ENCODE results near the gene TRIL.
A peak's percentile ranks its signal among the peaks of the same experiment; 100 is the strongest.

Gene TRIL

GRCh38 chr7:28921822-28922221 lies 36.3 kb downstream of the TRIL start:
- TF ChIP-seq, protein P1, sequence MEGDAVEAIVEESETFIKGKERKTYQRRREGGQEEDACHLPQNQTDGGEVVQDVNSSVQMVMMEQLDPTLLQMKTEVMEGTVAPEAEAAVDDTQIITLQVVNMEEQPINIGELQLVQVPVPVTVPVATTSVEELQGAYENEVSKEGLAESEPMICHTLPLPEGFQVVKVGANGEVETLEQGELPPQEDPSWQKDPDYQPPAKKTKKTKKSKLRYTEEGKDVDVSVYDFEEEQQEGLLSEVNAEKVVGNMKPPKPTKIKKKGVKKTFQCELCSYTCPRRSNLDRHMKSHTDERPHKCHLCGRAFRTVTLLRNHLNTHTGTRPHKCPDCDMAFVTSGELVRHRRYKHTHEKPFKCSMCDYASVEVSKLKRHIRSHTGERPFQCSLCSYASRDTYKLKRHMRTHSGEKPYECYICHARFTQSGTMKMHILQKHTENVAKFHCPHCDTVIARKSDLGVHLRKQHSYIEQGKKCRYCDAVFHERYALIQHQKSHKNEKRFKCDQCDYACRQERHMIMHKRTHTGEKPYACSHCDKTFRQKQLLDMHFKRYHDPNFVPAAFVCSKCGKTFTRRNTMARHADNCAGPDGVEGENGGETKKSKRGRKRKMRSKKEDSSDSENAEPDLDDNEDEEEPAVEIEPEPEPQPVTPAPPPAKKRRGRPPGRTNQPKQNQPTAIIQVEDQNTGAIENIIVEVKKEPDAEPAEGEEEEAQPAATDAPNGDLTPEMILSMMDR (IDR thresholded peaks at IDR 0.05; ENCODE audit: insufficient read depth, low read length, missing control alignments): peak; percentile 78
- ChIA-PET CTCF (interaction anchor here (0.6 to 31.0 kb wide), 51 partner anchors 10 to 1726 kb away, joined by 3 to 1392 read pairs (median 4); partner anchors contain the start of genes CREB5 and TRIL), POLR2A (interaction anchor here (1.0 kb wide), 1 partner anchor 185 kb away, joined by 6 read pairs; no protein-coding TSS in a partner anchor)

GRCh38 chr7:28920424-28920823 lies 37.7 kb downstream of the TRIL start:
- TF ChIP-seq, protein P1 (IDR thresholded peaks at IDR 0.05; ENCODE audit: insufficient read depth, low read length, missing control alignments): no peak
- POLR2A ChIA-PET: no interaction called here
- CTCF ChIA-PET: interaction anchor here (0.7 to 31.0 kb wide), 15 partner anchors 9 to 533 kb away, joined by 3 to 1392 read pairs (median 10); partner anchors contain the start of genes CREB5 and TRIL
- DNase-seq (ENCODE audit: low read depth, low spot score): no peak
- no peak overlapping the region for H3K4me3 ChIP-seq (ENCODE audit: low read depth, low read length)

More at GRCh38 chr7:28921822-28922221, 36.3 kb downstream of the TRIL start:
- no peak for DNase-seq (ENCODE audit: low read depth, low spot score)
- H3K4me3 ChIP-seq (ENCODE audit: low read depth, low read length): no peak overlapping the region

DNA sequence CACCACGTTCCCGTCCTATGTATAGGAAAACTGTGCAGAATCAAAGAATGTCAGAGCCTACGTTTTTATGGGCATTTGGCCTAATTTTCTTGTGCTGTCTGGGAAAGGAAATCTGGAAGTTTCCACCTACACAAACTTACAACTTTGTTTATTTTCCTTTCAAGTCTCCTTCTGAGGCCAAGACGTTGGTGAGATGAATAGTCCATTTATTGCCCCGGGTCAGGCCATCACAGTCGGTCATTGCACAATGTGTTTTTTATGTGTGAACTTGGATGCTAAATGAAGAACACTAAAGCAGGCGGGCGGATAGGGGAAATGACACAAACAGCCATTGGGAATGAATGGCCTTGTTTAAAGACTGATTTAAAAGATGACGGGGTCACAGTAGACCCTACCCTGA lies 38.6 kb downstream of the TRIL start:
- H3K4me3 ChIP-seq (ENCODE audit: low read depth, low read length): no peak overlapping the region
- ChIA-PET POLR2A (no interaction called here), CTCF (interaction anchor here (1.0 to 31.0 kb wide), 5 partner anchors 10 to 488 kb away, joined by 3 to 1392 read pairs (median 328); partner anchors contain the start of gene TRIL)
- DNase-seq (ENCODE audit: low read depth, low spot score): no peak
- TF ChIP-seq, protein P1 (IDR thresholded peaks at IDR 0.05; ENCODE audit: insufficient read depth, low read length, missing control alignments): no peak

DNA sequence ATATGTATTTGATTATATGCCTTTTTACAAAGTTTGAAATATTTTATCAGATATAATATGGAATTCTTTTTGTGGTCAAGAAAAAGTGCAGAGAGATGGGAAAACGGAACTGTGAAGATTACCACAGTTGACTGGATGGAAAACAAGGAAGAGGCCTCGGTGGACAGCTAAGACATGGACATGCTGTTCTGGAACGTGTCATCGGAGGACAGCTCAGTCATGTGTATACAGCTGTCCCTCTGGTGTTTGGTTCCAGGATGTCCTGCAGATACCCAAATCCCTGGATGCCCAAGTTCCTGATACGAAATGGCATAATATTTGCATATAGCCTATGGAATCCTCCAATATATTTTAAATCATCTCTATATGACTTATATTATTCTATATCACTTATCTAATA lies 49.4 kb downstream of the TRIL start:
- DNase-seq (ENCODE audit: low read depth, low spot score): no peak
- ChIA-PET POLR2A (no interaction called here), CTCF (interaction anchor here (1.0 to 21.3 kb wide), 3 partner anchors 15 to 198 kb away, joined by 3 to 1392 read pairs (median 179); no protein-coding TSS in a partner anchor)
- TF ChIP-seq, protein P1 (IDR thresholded peaks at IDR 0.05; ENCODE audit: insufficient read depth, low read length, missing control alignments): no peak
- H3K4me3 ChIP-seq (ENCODE audit: low read depth, low read length): no peak overlapping the region

DNA sequence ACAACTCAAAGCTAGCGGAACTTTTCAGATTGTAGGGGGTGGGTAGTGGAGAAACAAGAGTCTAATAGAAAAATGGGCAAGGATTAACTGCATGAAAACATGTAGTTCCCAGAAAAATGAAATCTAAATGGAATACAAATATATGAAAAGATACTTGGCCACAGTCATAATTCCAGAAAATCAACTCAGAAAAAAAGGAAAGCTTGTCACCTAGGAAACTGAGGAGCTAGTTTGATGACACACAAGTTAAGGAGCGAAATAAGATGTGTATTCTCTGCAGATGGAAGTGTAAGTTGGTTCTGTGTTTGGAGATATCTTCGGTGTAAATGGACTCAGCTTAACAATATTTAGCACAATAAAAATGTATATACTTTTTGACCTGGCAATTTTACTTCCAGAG lies 52.7 kb downstream of the TRIL start:
- ChIA-PET POLR2A (no interaction called here), CTCF (interaction anchor here (1.6 to 14.7 kb wide), 3 partner anchors 18 to 608 kb away, joined by 5 to 179 read pairs (median 5); no protein-coding TSS in a partner anchor)
- DNase-seq (ENCODE audit: low read depth, low spot score): no peak
- TF ChIP-seq, protein P1 (IDR thresholded peaks at IDR 0.05; ENCODE audit: insufficient read depth, low read length, missing control alignments): no peak
- H3K4me3 ChIP-seq (ENCODE audit: low read depth, low read length): no peak overlapping the region

DNA sequence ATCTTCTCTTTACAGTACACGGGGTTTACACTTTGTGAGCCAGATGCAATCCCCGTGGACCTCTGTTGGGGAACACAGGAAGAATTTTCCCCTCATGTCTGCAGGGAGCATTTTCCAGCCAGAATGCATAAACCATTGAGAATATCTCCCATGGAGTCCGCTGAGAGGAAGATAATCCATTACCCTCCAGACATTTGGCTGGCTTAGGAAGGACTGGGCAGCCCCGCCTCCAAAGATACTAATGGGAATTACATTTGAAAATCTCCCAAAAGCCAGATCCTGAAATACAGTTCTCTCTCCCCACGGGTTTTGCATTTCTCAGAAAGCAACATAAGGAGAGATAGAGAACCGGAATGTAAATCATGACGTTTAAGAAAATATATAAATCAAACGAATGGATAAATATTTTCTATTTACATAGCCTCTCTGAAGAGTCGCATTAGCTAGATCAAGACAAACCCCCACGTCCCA lies 53.5 kb downstream of the TRIL start:
- TF ChIP-seq, protein P1 (IDR thresholded peaks at IDR 0.05; ENCODE audit: insufficient read depth, low read length, missing control alignments): no peak
- POLR2A ChIA-PET: no interaction called here
- H3K4me3 ChIP-seq (ENCODE audit: low read depth, low read length): no peak overlapping the region
- CTCF ChIA-PET: interaction anchor here (1.2 to 14.7 kb wide), 4 partner anchors 9 to 505 kb away, joined by 3 to 179 read pairs (median 4); no protein-coding TSS in a partner anchor
- no peak for DNase-seq (ENCODE audit: low read depth, low spot score)

Measured in AG04449 (cell line).